ENCODE measurements around the gene GRB2. TPM values are rescaled to one million over a fixed set of nuclear protein-coding genes. Genes with fewer than 3 reads are reported as not detected.
A peak's percentile ranks its signal among the peaks of the same experiment; 100 is the strongest.
"Not testable (repeated sequence)": the region's sequence is repeated elsewhere in the genome, so short reads cannot be mapped to it uniquely, and the experiment has no call there.

Gene GRB2
- polyA plus RNA-seq, 2 of the 4 experiments (the other 2 are of a cell fraction), result 91.4 to 91.9 TPM

DNA sequence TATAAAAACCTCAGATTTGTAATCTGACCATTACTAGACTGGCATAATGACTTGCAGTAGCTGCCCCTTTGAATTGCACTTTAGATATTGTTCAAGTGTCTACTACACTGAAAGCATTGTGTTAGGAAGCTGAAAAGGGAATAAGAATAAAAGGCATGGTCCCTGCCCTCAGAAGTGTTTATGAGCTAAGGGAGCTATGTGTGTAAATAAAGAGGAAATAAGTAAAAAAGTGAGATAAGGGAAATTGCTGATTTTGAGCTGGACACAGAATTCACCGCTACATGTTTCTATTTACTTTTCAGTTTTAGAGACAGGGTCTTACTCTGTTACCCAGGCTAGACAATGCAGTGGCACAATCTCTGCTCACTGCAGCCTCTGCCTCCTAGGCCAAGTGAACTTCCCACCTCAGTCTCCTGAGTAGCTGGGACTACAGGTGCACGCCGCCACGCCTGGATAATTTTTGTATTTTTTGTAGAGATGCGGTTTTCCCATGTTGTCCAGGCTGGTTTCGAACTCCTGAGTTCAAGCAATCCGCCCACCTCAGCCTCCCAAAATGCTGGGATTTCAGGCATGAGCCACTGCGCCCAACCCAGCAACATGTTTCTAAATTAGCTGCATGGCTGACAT lies 57.0 kb downstream of the GRB2 start:
- FAIRE-seq (no peak), ATAC-seq (no peak), DNase-seq (ENCODE audit: low read depth in 1 of 2, low spot score in 1 of 2) (no peak)
- Histone ChIP-seq H3K4me3 (no peak overlapping the region), H3K4me2 (no peak overlapping the region), H3K9me3 (no peaks in the 10 kb centered on the region), H3K27ac (no peak overlapping the region), H3K4me1 (peaks cover 26% of the 10 kb centered on the region; the same call in 2 of the 3 replicates)
- WGBS (ENCODE audit: missing lambda C conversion rate), result 93% methylated on average over 8 of the region's 8 CpGs
- POLR2A ChIA-PET, result no interaction called here
- CTCF ChIA-PET, result interaction anchor here (0.8 to 2.1 kb wide), 9 partner anchors 8 to 77 kb away, joined by 3 to 17 read pairs (median 3); partner anchors contain the start of genes GRB2 and MIF4GD
- TF ChIP-seq ZC3H11A (IDR thresholded peaks at IDR 0.05) (no peak), MAFK (IDR thresholded peaks at IDR 0.05; ENCODE audit: partially characterized antibody) (no peak), REST (IDR thresholded peaks at IDR 0.05) (no peak)
- TF ChIP-seq, protein P1, sequence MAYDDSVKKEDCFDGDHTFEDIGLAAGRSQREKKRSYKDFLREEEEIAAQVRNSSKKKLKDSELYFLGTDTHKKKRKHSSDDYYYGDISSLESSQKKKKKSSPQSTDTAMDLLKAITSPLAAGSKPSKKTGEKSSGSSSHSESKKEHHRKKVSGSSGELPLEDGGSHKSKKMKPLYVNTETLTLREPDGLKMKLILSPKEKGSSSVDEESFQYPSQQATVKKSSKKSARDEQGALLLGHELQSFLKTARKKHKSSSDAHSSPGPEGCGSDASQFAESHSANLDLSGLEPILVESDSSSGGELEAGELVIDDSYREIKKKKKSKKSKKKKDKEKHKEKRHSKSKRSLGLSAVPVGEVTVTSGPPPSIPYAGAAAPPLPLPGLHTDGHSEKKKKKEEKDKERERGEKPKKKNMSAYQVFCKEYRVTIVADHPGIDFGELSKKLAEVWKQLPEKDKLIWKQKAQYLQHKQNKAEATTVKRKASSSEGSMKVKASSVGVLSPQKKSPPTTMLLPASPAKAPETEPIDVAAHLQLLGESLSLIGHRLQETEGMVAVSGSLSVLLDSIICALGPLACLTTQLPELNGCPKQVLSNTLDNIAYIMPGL (CRISPR knock-in tag; IDR thresholded peaks at IDR 0.05; ENCODE audit: borderline replicate concordance), result no peak

DNA sequence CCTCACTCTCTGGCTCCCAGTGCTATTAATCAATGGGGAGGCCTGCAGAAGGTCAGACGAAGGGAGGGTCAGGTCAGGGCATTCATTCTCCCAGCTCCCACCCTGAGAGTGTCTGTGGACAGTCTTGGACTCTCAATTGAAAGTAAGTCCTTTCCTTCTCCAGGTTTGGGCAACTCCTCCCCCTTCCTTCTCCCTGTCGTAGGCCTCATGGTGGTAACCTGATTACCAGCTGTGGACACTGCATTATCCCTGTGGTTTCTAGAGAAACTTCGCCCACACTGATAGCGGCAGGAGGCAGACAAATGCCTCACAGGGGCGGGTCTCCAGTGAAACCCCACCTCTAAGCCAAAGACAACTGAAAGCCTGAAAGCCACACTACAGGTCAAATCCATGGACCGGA lies 58.6 kb downstream of the GRB2 start:
- ChIA-PET CTCF (interaction anchor here (0.7 to 1.5 kb wide), 4 partner anchors 20 to 650 kb away, joined by 3 to 9 read pairs (median 3); partner anchors contain the start of gene MIF4GD), POLR2A (no interaction called here)
- TF ChIP-seq EP300 (IDR thresholded peaks at IDR 0.05) (no peak), CBX8 (IDR thresholded peaks at IDR 0.05) (no peak), MAFK (IDR thresholded peaks at IDR 0.05; ENCODE audit: partially characterized antibody) (no peak), HES2 (IDR thresholded peaks at IDR 0.05) (no peak), POLR2A (IDR thresholded peaks at IDR 0.05; ENCODE audit: low read length) (no peak), EHF (CRISPR knock-in tag; IDR thresholded peaks at IDR 0.05) (no peak)
- Histone ChIP-seq H3K4me1 (peaks cover 21% of the 10 kb centered on the region; the same call in 2 of the 3 replicates), H3K27ac (no peak overlapping the region), H3K4me3 (no peak overlapping the region), H3K4me2 (no peak overlapping the region), H3K9me3 (no peaks in the 10 kb centered on the region)
- FAIRE-seq (no peak), DNase-seq (ENCODE audit: low read depth in 1 of 2, low spot score in 1 of 2) (no peak), ATAC-seq (peak in 1 of 2 experiments; percentile 18; a peak in 2 of 6 replicates)
- WGBS (ENCODE audit: missing lambda C conversion rate), result 88% methylated on average over 6 of the region's 6 CpGs

DNA sequence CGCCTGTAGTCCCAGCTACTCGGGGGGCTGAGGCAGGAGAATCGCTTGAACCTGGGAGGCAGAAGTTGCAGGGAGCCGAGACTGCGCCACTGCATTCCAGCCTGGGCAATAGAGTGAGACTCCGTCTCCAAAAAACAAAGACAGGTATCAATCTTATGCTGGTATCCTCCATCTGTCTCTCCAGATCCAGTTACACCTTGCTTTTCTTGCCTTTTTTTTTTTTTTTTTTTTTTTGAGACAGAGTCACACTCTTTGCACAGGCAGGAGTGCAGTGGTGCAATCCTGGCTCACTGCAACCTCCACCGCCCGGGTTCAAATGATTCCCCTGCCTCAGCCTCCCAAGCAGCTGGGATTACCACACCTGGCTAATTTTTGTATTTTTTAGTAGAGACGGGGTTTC lies 59.1 kb downstream of the GRB2 start:
- H3K27ac ChIP-seq; ATAC-seq; POLR2A ChIA-PET; DNase-seq (ENCODE audit: low read depth in 1 of 2, low spot score in 1 of 2); H3K4me3 ChIP-seq; H3K9me3 ChIP-seq; FAIRE-seq; H3K4me2 ChIP-seq: not testable (repeated sequence)
- CTCF ChIA-PET, result interaction anchor here (0.7 to 3.2 kb wide), 5 partner anchors 10 to 651 kb away, joined by 3 to 28 read pairs (median 9); partner anchors contain the start of gene MIF4GD
- WGBS (ENCODE audit: missing lambda C conversion rate), result 93% methylated on average over 9 of the region's 9 CpGs
- H3K4me1 ChIP-seq, result peaks cover 16% of the 10 kb centered on the region; the same call in 1 of the 3 replicates

GRCh38 chr17:75345514-75346167 lies 59.8 kb downstream of the GRB2 start:
- no peak for DNase-seq (ENCODE audit: low read depth in 1 of 2, low spot score in 1 of 2)
- H3K9me3 ChIP-seq, result no peaks in the 10 kb centered on the region
- TF ChIP-seq RFX5 (IDR thresholded peaks at IDR 0.05), result no peak
- H3K27ac ChIP-seq, result no peak overlapping the region
- peaks cover 12% of the 10 kb centered on the region; the same call in 1 of the 3 replicates for H3K4me1 ChIP-seq
- 68% methylated on average over 8 of the region's 8 CpGs for WGBS (ENCODE audit: missing lambda C conversion rate)
- POLR2A ChIA-PET, result no interaction called here
- no peak for ATAC-seq
- CTCF ChIA-PET, result interaction anchor here (1.1 to 3.2 kb wide), 5 partner anchors 9 to 75 kb away, joined by 3 to 28 read pairs (median 4); partner anchors contain the start of gene MIF4GD
- no peak overlapping the region for H3K4me3 ChIP-seq
- FAIRE-seq, result no peak
- no peak overlapping the region for H3K4me2 ChIP-seq
